NCI-H2196 treated with DMSO at 0.1 percent for 48 hours (cell line): Measurements from ENCODE around the gene GAS7.

Experiments used
- DNase-seq: peaks from one replicate; lab custom pipeline; 2025; ENCODE audit not compliant: unreplicated experiment; lab: John Stamatoyannopoulos, UW

The GAS7 gene

GRCh38 chr17:9987779-9988585 lies 210.4 kb downstream of the GAS7 start:
- no peak for DNase-seq

GRCh38 chr17:9986754-9987382 lies 211.5 kb downstream of the GAS7 start:
- no peak for DNase-seq

- no peak for DNase-seq
These were observed 212.8 kb downstream of the GAS7 start for GRCh38 chr17:9985646-9986045.

GRCh38 chr17:9984768-9985167 lies 213.6 kb downstream of the GAS7 start:
- no peak for DNase-seq

GRCh38 chr17:9982159-9982558 lies 216.2 kb downstream of the GAS7 start:
- DNase-seq: no peak

GRCh38 chr17:9981344-9981915 lies 217.0 kb downstream of the GAS7 start:
- DNase-seq: no peak

GRCh38 chr17:9979463-9979995 lies 218.9 kb downstream of the GAS7 start:
- no peak for DNase-seq

GRCh38 chr17:9977180-9977575 lies 221.2 kb downstream of the GAS7 start:
- no peak for DNase-seq

GRCh38 chr17:9976283-9977179 lies 221.9 kb downstream of the GAS7 start:
- DNase-seq: no peak

- DNase-seq: no peak
These were observed 223.7 kb downstream of the GAS7 start for GRCh38 chr17:9974448-9975381.

GRCh38 chr17:9973669-9974447 lies 224.5 kb downstream of the GAS7 start:
- DNase-seq: no peak

- DNase-seq: no peak
These were observed 226.4 kb downstream of the GAS7 start for GRCh38 chr17:9971991-9972390.

- DNase-seq: no peak
These were observed 229.0 kb downstream of the GAS7 start for GRCh38 chr17:9969301-9969935.

- DNase-seq: no peak
These were observed 229.5 kb downstream of the GAS7 start for GRCh38 chr17:9968881-9969280.

- DNase-seq: no peak
These were observed 230.4 kb downstream of the GAS7 start for GRCh38 chr17:9968008-9968407.

- DNase-seq: no peak
These were observed 238.9 kb downstream of the GAS7 start for GRCh38 chr17:9959377-9959981.

- DNase-seq: no peak
These were observed 239.7 kb downstream of the GAS7 start for GRCh38 chr17:9958586-9959281.

- no peak for DNase-seq
These were observed 241.2 kb downstream of the GAS7 start for GRCh38 chr17:9957244-9957643.
